Stimulated activated effector memory CD8-positive, alpha-beta T cell treated with anti-CD3 and anti-CD28 coated beads, Interleukin-12 subunit alpha, Interleukin-12 subunit beta, amount 100 ng/mL, for 72 hours (primary cell): Measurements from ENCODE around the gene CCDC6.
"Not testable (repeated sequence)": the region's sequence is repeated elsewhere in the genome, so short reads cannot be mapped to it uniquely, and the experiment has no call there.

Source experiments
- ATAC-seq: fragments of 150-1000 bp; cut with Tn5 transposase; 2 replicates; pipeline ENCODE4 v1.10.0; 2021
- DNase-seq, 2 donors: peaks; one replicate each; pipeline ENCODE4 v3.0.0; 2021 to 2022; ENCODE audit warnings: low spot score in 2 of 2
- H3K27ac Mint-ChIP-seq: one replicate; pipeline ENCODE4 v1.8.0; 2022; ENCODE audit warnings: mild to moderate bottlenecking, mixed read lengths
- H3K36me3 Mint-ChIP-seq: one replicate; pipeline ENCODE4 v1.8.0; 2022; ENCODE audit warnings: mild to moderate bottlenecking, mixed read lengths
- H3K4me1 Mint-ChIP-seq: one replicate; pipeline ENCODE4 v1.8.0; 2022; ENCODE audit warnings: mixed read lengths
- H3K4me3 Mint-ChIP-seq: one replicate; pipeline ENCODE4 v1.8.0; 2022; ENCODE audit warnings: mild to moderate bottlenecking, mixed read lengths
- H3K9me3 Mint-ChIP-seq: one replicate; pipeline ENCODE4 v1.8.0; 2022; ENCODE audit warnings: mixed read lengths

CCDC6 gene

GRCh38 chr10:59906417-59907202 is at the start of gene CCDC6:
Gene CCDC6, minus strand, starts transcription at chr10:59906556. Its CDS starts 132 bp downstream, at chr10:59906424.
- Mint-ChIP-seq H3K9me3 (no peaks in the 10 kb centered on the region), H3K4me3 (peak within 1 kb of the TSS; percentile 91), H3K4me1 (peaks cover 56% of the 10 kb centered on the region), H3K36me3 (peaks cover 46% of the 10 kb centered on the region), H3K27ac (peak within 1 kb of the TSS; percentile 96)
- ATAC-seq (peak; percentile 88), DNase-seq (peak; percentile 87 to 95)

DNA sequence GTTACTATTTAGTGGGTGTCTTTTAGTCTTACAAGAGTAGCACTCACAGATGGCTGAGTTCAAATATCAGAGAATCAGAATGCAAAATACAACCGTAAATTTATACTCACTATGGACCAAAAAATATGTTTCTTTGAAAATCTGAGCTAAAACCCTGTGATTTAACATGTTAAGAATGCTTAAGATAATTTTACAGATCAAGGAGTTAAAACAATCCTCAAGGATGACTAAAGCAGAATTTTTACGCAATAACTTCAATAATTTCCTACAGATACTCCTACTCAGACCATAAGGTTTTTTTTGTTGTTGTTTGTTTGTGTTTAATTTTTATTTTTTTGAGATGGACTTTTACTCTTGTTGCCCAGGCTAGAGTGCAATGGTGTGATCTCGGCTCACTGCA is 47.9 kb upstream of the CCDC6 start:
- no peaks in the 10 kb centered on the region for H3K36me3 Mint-ChIP-seq
- DNase-seq (no peak), ATAC-seq (no peak)
- no peak overlapping the region for H3K27ac Mint-ChIP-seq
- H3K9me3 Mint-ChIP-seq = no peaks in the 10 kb centered on the region
- no peak overlapping the region for H3K4me3 Mint-ChIP-seq
- H3K4me1 Mint-ChIP-seq = no peaks in the 10 kb centered on the region

- H3K36me3 Mint-ChIP-seq, ATAC-seq, DNase-seq, H3K4me3 Mint-ChIP-seq, H3K27ac Mint-ChIP-seq, H3K9me3 Mint-ChIP-seq, H3K4me1 Mint-ChIP-seq: not testable (repeated sequence)
Measured at GRCh38 chr10:59953711-59954110, 47.4 kb upstream of the CCDC6 start.

DNA sequence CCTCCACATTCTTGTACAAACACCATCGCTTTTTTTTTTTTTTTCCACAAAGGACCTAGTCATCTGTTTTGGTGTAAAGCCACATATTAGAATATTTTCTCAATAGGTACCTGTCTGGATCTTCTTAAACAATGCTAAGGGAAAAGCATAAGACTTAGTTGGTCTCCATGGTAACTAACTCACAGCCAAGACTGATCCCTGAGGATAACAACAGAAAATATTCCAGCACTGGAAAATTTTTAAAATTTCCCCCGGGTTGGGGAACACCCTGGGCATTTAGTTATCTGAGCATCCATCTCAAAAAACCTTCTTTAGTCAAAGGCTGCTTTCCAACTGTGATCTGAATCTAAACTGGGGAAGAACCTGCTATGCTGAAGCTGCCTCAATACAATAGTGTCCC is 43.7 kb upstream of the CCDC6 start:
- DNase-seq (no peak), ATAC-seq (no peak)
- Mint-ChIP-seq H3K27ac (no peak overlapping the region), H3K36me3 (no peaks in the 10 kb centered on the region), H3K4me1 (no peaks in the 10 kb centered on the region), H3K9me3 (no peaks in the 10 kb centered on the region), H3K4me3 (no peak overlapping the region)

DNA sequence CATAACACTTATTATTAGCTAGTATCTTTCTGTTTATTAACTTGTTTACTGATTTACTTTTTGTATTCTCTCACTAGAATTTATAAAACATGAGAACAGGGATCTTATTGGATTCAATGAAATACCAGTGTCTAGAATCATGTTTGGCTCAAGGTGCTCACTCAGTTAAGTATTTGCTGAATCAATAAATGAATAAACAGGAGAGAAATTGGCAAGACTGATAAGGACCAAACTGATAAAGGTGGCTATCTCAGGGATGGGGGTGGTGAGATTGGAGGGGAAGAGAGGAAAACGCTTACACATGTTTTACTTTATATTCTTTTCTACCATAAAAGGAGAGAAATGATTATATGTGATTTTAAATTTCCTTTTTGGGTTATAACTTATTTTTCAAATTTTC is 43.3 kb upstream of the CCDC6 start:
- Mint-ChIP-seq H3K4me3 (no peak overlapping the region), H3K27ac (no peak overlapping the region), H3K36me3 (no peaks in the 10 kb centered on the region), H3K4me1 (no peaks in the 10 kb centered on the region), H3K9me3 (no peaks in the 10 kb centered on the region)
- DNase-seq (no peak), ATAC-seq (no peak)

- DNase-seq (no peak), ATAC-seq (no peak)
- Mint-ChIP-seq H3K36me3 (no peaks in the 10 kb centered on the region), H3K4me1 (no peaks in the 10 kb centered on the region), H3K4me3 (no peak overlapping the region), H3K9me3 (no peaks in the 10 kb centered on the region), H3K27ac (no peak overlapping the region)
Measured at GRCh38 chr10:59945991-59946390, 39.6 kb upstream of the CCDC6 start.

GRCh38 chr10:59945590-59945989 is 39.2 kb upstream of the CCDC6 start:
- no peaks in the 10 kb centered on the region for H3K4me1 Mint-ChIP-seq
- ATAC-seq (no peak), DNase-seq (no peak)
- H3K27ac Mint-ChIP-seq = no peak overlapping the region
- no peaks in the 10 kb centered on the region for H3K9me3 Mint-ChIP-seq
- no peak overlapping the region for H3K4me3 Mint-ChIP-seq
- H3K36me3 Mint-ChIP-seq = no peaks in the 10 kb centered on the region

GRCh38 chr10:59944339-59944935 is 38.1 kb upstream of the CCDC6 start:
- no peaks in the 10 kb centered on the region for H3K36me3 Mint-ChIP-seq
- H3K9me3 Mint-ChIP-seq = no peaks in the 10 kb centered on the region
- ATAC-seq (no peak), DNase-seq (no peak)
- no peak overlapping the region for H3K4me3 Mint-ChIP-seq
- H3K4me1 Mint-ChIP-seq = no peaks in the 10 kb centered on the region
- no peak overlapping the region for H3K27ac Mint-ChIP-seq

DNA sequence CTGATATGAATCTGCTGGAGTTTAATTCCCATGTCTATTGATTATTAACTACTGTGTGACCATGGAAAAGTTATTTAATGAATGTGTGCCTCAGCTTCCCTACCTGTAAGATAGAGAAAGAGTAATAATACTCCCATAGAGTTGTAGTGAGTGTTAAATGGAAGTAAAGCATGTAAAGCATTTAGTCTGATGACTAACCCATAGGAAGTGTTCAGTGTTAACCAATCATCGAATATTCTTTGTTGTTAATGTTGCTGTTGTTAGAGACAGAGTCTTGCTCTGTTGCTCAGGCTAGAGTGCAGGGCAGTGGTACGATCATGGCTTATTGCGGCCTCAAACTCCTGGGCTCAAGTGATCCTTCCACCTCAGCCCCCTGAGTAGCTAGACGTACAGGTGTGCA is 36.2 kb upstream of the CCDC6 start:
- no peaks in the 10 kb centered on the region for H3K4me1 Mint-ChIP-seq
- H3K36me3 Mint-ChIP-seq = no peaks in the 10 kb centered on the region
- no peak overlapping the region for H3K27ac Mint-ChIP-seq
- no peak for ATAC-seq
- no peak overlapping the region for H3K4me3 Mint-ChIP-seq
- DNase-seq = no peak
- H3K9me3 Mint-ChIP-seq = no peaks in the 10 kb centered on the region

GRCh38 chr10:59937720-59938119 is 31.4 kb upstream of the CCDC6 start:
- Mint-ChIP-seq H3K4me1 (no peaks in the 10 kb centered on the region), H3K4me3 (no peak overlapping the region), H3K9me3 (no peaks in the 10 kb centered on the region), H3K36me3 (no peaks in the 10 kb centered on the region), H3K27ac (no peak overlapping the region)
- DNase-seq (no peak), ATAC-seq (no peak)

DNA sequence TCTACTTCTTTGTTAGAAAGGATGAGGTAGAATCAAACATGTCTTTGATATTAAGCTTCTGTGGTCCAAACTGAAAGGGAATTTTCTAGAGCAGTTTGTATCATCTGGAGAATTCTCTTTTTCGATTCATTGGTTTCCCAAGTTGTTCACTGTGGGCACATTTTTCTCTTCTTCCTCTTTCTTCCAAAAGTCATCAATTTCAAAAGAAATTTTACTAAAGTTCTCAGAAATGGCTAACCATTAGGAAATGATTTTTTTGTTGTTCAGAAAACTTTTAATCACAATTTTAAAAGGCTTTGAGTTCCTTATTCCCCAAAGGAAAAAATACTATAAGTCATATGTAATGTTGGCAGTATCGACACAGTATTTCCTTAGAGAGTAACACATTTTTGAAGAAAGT is 28.3 kb upstream of the CCDC6 start:
- Mint-ChIP-seq H3K4me1 (no peaks in the 10 kb centered on the region), H3K4me3 (no peak overlapping the region), H3K27ac (no peak overlapping the region), H3K36me3 (no peaks in the 10 kb centered on the region), H3K9me3 (no peaks in the 10 kb centered on the region)
- ATAC-seq (no peak), DNase-seq (no peak)

GRCh38 chr10:59930788-59931521 is 24.6 kb upstream of the CCDC6 start:
- not testable (repeated sequence) for DNase-seq, H3K4me3 Mint-ChIP-seq, H3K27ac Mint-ChIP-seq, H3K36me3 Mint-ChIP-seq, H3K9me3 Mint-ChIP-seq, H3K4me1 Mint-ChIP-seq, ATAC-seq

GRCh38 chr10:59926086-59926485 is 19.7 kb upstream of the CCDC6 start:
- Mint-ChIP-seq H3K4me1 (no peaks in the 10 kb centered on the region), H3K36me3 (no peaks in the 10 kb centered on the region), H3K4me3 (no peak overlapping the region), H3K9me3 (peaks cover 17% of the 10 kb centered on the region), H3K27ac (no peak overlapping the region)
- ATAC-seq = no peak
- DNase-seq = no peak

DNA sequence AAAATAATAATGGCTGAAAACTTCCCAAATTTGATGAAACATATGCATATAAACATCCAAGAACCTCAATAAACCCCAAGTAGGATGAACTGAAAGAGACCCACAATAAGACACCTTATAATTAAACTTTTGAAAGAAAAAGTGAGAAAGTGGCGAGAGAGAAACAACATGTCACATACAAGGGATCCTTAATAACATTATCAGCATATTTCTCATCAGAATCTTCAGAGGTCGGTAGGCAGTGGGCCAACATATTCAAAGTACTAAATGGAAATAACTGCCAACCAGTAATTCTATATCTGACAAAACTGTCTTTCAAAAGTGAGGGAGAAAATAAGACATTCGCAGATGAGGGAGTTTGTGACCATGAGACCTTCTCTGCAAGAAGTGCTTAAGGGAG is 16.6 kb upstream of the CCDC6 start:
- Mint-ChIP-seq H3K9me3 (peaks cover 17% of the 10 kb centered on the region), H3K27ac (no peak overlapping the region), H3K4me1 (no peaks in the 10 kb centered on the region), H3K4me3 (no peak overlapping the region), H3K36me3 (no peaks in the 10 kb centered on the region)
- DNase-seq = no peak
- ATAC-seq = no peak

GRCh38 chr10:59917922-59918321 is 11.6 kb upstream of the CCDC6 start:
- Mint-ChIP-seq H3K27ac (no peak overlapping the region), H3K4me1 (no peaks in the 10 kb centered on the region), H3K4me3 (no peak overlapping the region), H3K36me3 (no peaks in the 10 kb centered on the region), H3K9me3 (peaks cover 17% of the 10 kb centered on the region)
- DNase-seq (no peak), ATAC-seq (no peak)
